ENCODE measurements around the gene FBXO36.
"Not testable (repeated sequence)": the region's sequence is repeated elsewhere in the genome, so short reads cannot be mapped to it uniquely, and the experiment has no call there.

The FBXO36 gene

DNA sequence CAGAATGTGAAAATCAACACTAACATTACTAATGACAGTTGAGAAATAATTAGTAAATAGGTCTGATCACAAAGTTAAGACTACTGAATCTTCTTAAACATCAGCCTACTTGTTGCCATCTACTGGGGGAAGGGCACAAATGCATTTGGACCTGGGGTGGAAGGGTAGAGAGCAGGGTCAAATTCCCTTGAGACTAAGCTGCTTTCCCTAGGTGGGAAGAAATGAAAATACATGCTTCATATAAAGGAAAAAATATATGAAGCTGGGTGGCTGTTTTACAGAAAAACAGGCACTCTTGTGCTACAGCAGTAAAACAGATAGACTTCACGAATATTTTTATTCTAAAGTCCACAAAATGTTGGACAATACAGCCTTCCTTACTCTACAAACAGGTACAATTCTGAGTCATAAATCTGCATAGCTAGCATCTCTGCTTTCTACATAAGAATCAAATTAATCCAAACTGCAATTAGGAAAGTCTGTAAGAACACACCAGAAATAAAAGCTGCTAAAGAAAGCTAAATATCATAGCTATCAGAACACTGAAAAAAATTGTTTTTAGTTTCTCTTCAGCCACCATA is 11.4 kb upstream of the FBXO36 start:
- peak; percentile 20 for DNase-seq (ENCODE audit: low read depth)

DNA sequence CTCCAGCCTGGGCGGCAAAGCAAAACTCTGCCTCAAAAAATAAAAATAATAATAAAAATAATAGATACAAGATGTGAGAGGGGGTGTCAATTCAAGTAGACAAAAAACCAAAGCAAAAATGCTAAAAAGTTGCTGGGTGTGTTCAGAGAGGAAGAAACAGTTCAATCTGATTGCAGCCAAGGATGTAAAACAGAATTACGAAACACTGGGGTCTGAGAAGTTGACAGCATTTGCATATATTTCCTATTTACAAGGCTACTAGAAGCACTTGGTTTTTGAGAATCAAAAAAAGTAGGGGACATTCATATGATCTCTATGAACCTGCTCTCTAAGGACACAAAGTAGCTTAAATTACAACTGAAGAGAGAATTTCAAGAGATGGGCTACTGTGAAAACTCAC is 8.1 kb upstream of the FBXO36 start:
- DNase-seq (ENCODE audit: low read depth) = no peak

DNA sequence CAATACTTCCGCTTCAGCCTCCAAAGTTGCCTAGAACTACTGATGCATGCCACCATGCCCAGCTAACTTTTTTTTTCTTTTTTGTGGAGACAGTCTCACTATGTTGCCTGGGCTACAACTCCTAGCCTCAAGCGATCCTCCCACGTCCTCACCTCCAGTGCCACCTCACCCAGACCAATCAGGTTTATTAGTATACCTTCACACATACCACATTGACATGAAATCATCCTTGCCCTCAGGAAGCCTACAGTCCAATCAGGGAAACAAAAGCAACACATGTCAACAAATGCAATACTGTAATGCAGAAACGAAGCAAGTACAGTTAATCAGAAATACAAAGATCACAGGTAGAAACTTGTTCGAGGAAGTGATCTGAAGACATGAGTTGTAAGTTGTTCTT is 4.5 kb upstream of the FBXO36 start:
- no peak for DNase-seq (ENCODE audit: low read depth)

GRCh38 chr2:229920011-229920641 is 2.2 kb upstream of the FBXO36 start:
- DNase-seq (ENCODE audit: low read depth) = peak; percentile 26

- DNase-seq (ENCODE audit: low read depth) = peak; percentile 78
These were observed 1.0 kb upstream of the FBXO36 start for GRCh38 chr2:229921101-229921891.

- DNase-seq (ENCODE audit: low read depth) = peak; percentile 98
These were observed 333 bp upstream of the FBXO36 start, which contains the start of gene TRIP12 for GRCh38 chr2:229921892-229922448. Gene TRIP12, minus strand, starts transcription at chr2:229922009. Its CDS starts 41,930 bp downstream, at chr2:229880079.

GRCh38 chr2:229924541-229924940 is 2.2 kb downstream of the FBXO36 start:
- DNase-seq (ENCODE audit: low read depth) = not testable (repeated sequence)

- no peak for DNase-seq (ENCODE audit: low read depth)
These were observed 2.9 kb downstream of the FBXO36 start for GRCh38 chr2:229925201-229925600.

GRCh38 chr2:229927817-229928321 is 5.6 kb downstream of the FBXO36 start:
- DNase-seq (ENCODE audit: low read depth) = peak; percentile 73

GRCh38 chr2:229930656-229931055 is 8.4 kb downstream of the FBXO36 start:
- no peak for DNase-seq (ENCODE audit: low read depth)

DNA sequence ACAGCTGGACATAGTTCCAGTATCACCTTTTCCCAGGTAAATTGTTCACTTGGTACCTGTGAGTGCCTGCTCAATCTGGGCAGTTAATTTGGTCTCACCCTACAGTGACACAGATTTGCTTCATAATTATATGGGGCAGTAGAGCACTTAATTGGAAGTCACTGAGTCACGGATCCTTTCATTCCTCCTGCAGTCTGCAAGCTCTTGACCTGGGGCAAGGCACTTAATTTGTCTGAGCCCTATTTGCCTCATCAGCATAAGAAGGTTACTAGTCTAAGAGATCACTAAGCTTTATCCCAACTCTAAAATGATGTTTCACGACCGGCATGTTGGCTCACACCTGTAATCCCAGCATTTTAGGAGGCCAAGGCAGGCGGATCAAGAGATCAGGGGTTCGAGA is 8.9 kb downstream of the FBXO36 start:
- DNase-seq (ENCODE audit: low read depth) = no peak

DNA sequence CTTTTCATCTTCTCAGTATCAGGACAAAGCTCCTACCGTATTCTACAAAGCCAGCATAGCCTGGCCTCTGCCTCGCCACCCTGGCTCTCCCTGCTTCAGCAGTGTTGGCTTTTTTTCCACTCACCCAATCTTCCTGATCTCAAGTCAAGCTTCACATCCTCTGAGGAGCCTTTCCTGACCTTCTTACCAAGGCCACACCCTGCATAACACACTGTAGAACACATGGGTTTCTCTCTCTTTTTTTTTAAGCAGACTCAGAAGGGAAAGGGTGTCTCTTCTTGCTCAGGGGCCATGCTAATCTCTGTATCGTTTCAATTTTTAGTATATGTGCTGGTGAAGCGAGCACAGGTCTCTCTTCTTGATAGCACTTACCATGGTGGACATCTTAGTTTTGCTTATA is 15.2 kb downstream of the FBXO36 start:
- DNase-seq (ENCODE audit: low read depth) = no peak

- no peak for DNase-seq (ENCODE audit: low read depth)
These were observed 20.4 kb downstream of the FBXO36 start for GRCh38 chr2:229942671-229943070.

GRCh38 chr2:229943171-229943570 is 20.9 kb downstream of the FBXO36 start:
- DNase-seq (ENCODE audit: low read depth) = no peak

DNA sequence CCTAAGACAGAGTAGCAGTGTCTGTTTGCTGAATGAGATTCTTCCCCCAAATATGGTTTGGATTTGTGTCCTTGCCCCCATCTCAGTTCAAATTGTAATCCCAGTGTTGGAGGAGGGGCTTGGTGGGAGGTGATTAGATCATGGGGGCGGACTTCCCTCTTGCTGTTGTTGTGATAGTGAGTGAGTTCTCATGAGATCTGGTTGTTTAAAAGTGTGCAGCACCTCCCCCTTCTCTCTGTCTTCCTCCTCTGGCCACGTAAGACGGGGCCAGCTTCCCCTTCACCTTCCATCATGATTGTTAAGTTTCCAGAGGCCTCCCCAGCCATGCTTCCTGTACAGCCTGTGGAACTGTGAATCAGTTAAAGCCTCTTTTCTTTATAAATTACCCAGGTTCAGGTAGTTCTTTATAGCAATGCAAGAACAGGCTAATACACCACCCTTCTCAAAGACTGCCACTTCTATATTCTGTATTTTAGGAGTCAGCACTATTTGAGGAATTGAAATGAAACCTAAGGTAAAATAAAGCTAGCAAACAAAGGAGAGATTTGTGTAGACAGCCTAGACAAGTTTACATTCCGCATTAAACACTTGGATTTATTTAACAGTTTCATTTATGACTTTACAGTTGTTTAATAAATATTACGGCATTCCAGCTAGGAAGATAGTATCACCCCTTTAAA is 21.6 kb downstream of the FBXO36 start:
- no peak for DNase-seq (ENCODE audit: low read depth)

DNA sequence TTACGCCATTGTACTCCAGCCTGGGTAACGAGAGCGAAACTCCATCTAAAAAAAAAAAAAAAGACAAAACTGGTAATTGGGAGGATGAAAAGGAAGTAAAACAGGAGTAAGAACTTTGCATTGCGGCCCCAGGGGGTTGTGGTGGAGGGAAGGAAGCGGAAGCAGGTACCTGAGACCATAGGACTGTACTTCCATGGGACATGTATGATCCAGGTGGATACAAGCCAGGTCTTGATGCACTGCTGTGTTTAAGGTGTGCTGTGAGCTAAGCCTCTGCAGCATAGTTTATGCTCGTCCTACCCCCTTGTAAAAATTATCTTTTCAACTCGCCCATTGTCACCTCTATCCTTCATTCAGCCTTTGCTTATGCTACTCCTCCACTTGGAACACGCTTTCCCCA is 23.7 kb downstream of the FBXO36 start:
- DNase-seq (ENCODE audit: low read depth) = no peak

DNA sequence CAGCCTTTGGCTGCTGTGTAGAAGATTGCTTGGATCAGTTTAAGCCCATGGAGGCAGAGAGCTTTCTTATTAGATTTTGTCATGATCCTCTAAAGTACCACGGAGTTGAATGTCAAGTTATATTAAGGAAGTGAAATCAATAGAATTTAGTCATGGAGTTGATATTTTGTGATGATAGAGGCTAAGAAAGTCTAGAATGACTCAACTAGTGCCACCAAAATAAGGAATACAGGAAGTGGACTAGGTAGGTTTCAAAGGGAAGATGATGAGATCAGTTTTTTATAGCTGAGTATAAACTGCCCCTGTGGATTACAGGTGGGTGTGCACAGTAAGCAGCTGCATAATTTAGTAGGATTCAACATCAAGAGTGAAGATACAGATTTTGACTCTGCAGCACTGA is 25.2 kb downstream of the FBXO36 start:
- no peak for DNase-seq (ENCODE audit: low read depth)

- DNase-seq (ENCODE audit: low read depth) = no peak
These were observed 30.0 kb downstream of the FBXO36 start for GRCh38 chr2:229952256-229952835.

DNA sequence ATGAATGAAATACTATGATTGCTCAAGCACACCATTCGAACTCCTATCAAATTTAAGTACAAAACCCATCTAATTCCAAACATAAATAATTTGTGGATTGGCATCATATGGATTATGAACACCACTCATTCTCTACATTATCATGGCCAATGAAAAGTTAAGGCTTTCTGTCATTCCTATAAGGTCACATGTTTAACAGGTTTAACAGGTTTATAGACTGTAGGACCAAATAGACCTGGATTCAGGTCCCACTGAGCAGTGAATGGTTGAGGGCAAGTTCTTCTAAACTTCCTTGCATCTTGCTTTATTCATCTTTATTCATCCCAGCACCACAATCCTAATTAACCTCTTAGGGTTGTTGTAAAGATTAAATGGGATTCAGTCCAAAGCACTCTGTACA is 33.4 kb downstream of the FBXO36 start:
- no peak for DNase-seq (ENCODE audit: low read depth)

DNA sequence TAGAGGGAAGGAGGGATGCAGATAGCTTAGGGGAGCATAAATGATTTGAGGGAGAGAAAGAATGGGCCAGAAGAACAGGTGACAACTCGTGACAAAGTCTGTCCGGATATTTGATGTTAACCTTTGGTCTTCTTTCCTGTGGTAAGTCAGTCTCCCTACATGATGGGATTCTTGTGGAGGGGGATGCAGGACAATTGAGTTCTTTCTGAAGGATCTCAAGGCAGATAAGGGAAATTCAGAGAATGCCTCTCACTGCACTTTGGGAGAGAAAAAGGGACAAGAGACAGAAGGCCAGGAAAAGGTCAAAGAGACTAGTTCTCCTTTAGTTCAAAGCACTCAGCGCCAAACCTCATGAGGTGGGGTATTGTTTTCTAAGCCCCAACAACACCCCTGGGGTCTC is 34.2 kb downstream of the FBXO36 start:
- no peak for DNase-seq (ENCODE audit: low read depth)

- DNase-seq (ENCODE audit: low read depth) = not testable (repeated sequence)
These were observed 41.3 kb downstream of the FBXO36 start for GRCh38 chr2:229963596-229963995.

DNA sequence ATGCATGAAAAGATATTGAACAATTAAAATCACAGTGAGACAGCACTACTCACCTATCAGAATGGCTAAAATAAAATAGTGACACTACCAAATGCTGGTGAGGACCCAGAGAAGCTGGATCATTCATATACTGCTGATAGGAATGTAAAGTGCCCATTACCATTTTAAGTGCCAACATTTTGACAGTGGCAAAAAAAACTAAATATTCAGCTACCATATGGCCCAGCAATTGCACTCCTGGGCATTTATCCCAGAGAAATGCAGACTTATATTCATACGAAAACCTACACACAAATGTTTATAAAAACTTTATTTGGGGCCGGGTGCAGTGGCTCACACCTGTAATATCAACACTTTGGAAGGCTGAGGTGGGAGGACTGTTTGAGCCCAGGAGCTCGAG is 47.6 kb downstream of the FBXO36 start:
- DNase-seq (ENCODE audit: low read depth) = no peak
